ENCODE data around the gene FN3K. TPM values are rescaled to one million over a fixed set of nuclear protein-coding genes. Genes with fewer than 3 reads are reported as not detected.

Gene FN3K
- total RNA-seq, 1 experiment from 2014 or later, result 28.3 TPM

DNA sequence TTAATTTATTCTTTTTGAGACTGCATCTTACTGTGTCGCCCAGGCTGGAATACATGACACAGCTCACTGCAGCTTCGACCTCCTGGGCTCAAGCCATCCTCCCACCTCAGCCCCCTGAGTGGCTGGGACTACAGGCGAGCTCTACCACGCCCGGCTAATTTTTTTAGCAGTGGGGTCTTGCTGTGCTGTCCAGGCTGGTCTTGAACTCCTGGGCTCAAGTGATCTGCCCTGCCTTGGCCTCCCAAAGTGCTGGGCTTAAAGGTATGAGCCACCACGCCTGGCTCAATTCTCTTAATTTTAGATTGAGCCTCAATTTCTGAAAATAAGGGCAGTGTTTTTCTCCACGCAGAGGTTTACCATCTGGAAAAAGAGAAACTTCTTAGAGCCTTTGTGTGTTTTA, 63.3 kb downstream of the FN3K start:
- no peak overlapping the region for H3K18ac ChIP-seq (ENCODE audit: insufficient read length, low read depth, low read length)
- no peaks in the 10 kb centered on the region for H3K27me3 ChIP-seq (ENCODE audit: insufficient read depth, low read length)
- H4K5ac ChIP-seq (ENCODE audit: insufficient read length, low read depth, low read length), result no peak overlapping the region
- no peak overlapping the region for H2BK120ac ChIP-seq (ENCODE audit: low read depth, low read length, poor library complexity, severe bottlenecking)
- H3K27ac ChIP-seq (ENCODE audit: insufficient read length, low read depth, low read length), result no peak overlapping the region
- H3K4ac ChIP-seq (ENCODE audit: low read depth, low read length), result no peak overlapping the region
- no peak overlapping the region for H2AK5ac ChIP-seq (ENCODE audit: insufficient read length, low read length)
- Mint-ChIP-seq H3K27me3 (ENCODE audit: low read depth) (no peaks in the 10 kb centered on the region), H3K4me1 (peaks cover 8 to 13% of the 10 kb centered on the region in 2 experiments), H3K27ac (no peak overlapping the region), H3K4me3 (no peak overlapping the region), H3K36me3 (ENCODE audit: insufficient read depth in 1 of 3, low read depth in 3 of 3) (peaks cover 45 to 68% (median 67%) of the 10 kb centered on the region in 3 experiments), H3K9me3 (peaks cover 26 to 27% of the 10 kb centered on the region in 2 experiments)
- no peak overlapping the region for H3T11ph ChIP-seq (ENCODE audit: low read length)
- H3K4me1 ChIP-seq (ENCODE audit: insufficient read depth, low read length), result no peaks in the 10 kb centered on the region
- no peak overlapping the region for H2BK15ac ChIP-seq (ENCODE audit: low read depth, low read length)
- no peak overlapping the region for H3K4me2 ChIP-seq (ENCODE audit: insufficient read depth, insufficient read length, low read length)
- H2BK5ac ChIP-seq (ENCODE audit: insufficient read length, low read length), result no peak overlapping the region
- H4K91ac ChIP-seq (ENCODE audit: insufficient read length, low read depth, low read length), result no peak overlapping the region
- no peak overlapping the region for H2AFZ ChIP-seq (ENCODE audit: low read length)
- H3K14ac ChIP-seq (ENCODE audit: insufficient read depth, low read length), result no peak overlapping the region
- no peaks in the 10 kb centered on the region for H4K20me1 ChIP-seq (ENCODE audit: control insufficient read depth, insufficient read depth, insufficient read length)
- peaks cover 14% of the 10 kb centered on the region for H3K9me3 ChIP-seq (ENCODE audit: control insufficient read depth, low read depth, low read length)
- no peak overlapping the region for H3K23ac ChIP-seq (ENCODE audit: insufficient read length, low read depth, low read length)
- no peak overlapping the region for H3K56ac ChIP-seq (ENCODE audit: insufficient read length, low read depth, low read length)
- H3K23me2 ChIP-seq (ENCODE audit: insufficient read length, low read depth, low read length, poor library complexity, severe bottlenecking), result no peaks in the 10 kb centered on the region
- no peak for DNase-seq
- no CpG with 5 or more reads among the region's 7 CpGs for WGBS (ENCODE audit: extremely low coverage, insufficient read length, low lambda C conversion rate)
- H3K9ac ChIP-seq (ENCODE audit: extremely low read depth, insufficient read length, low read length), result no peak overlapping the region
- H2BK12ac ChIP-seq (ENCODE audit: insufficient read length, low read depth, low read length), result no peak overlapping the region
- no peak for TF ChIP-seq CTCF (conservative IDR thresholded peaks at IDR 0.05)
- peaks cover 4% of the 10 kb centered on the region; the same call in 1 of the 2 replicates for H3K79me2 ChIP-seq (ENCODE audit: insufficient read depth, low read length)
- peaks cover 3% of the 10 kb centered on the region for H3K79me1 ChIP-seq (ENCODE audit: insufficient read depth, low read depth, low read length, poor library complexity, severe bottlenecking)
- no peak overlapping the region for H4K8ac ChIP-seq (replicated peaks; ENCODE audit: insufficient read length, low read depth, low read length)
- no peak overlapping the region for H2BK20ac ChIP-seq (ENCODE audit: low read depth, low read length, poor library complexity, severe bottlenecking)

All from H9 (cell line).